Gastroesophageal sphincter (tissue), 4 donors: Measurements from ENCODE around the gene APBA2. TPM values are rescaled to one million over a fixed set of nuclear protein-coding genes. Genes with fewer than 3 reads are reported as not detected.

Experiments used
- ATAC-seq: fragments of 150-250 bp; one replicate; pipeline ENCODE4 v1.9.1; 2016; ENCODE audit warnings: mild to moderate bottlenecking, moderate library complexity
- H3K27ac ChIP-seq, 4 donors: fragments of 200-600 bp; sonication (generic) in 3 of 4; 1 replicate in 3 of 4; 2 replicates in 1 of 4; pipeline ENCODE4 v1.5.1; 2016 to 2019
- H3K27me3 ChIP-seq: fragments of 200-600 bp; sonication (generic); one replicate; pipeline ENCODE4 v1.5.1; 2019
- H3K36me3 ChIP-seq, 2 donors: fragments of 200-600 bp; sonication (generic); one replicate each; pipeline ENCODE4 v1.5.1; 2019; ENCODE audit warnings: control low read depth in 1 of 2
- H3K4me1 ChIP-seq, 3 donors: fragments of 200-600 bp; sonication (generic); 1 replicate in 2 of 3; 2 replicates in 1 of 3; pipeline ENCODE4 v1.5.1; 2016 to 2019; ENCODE audit warnings: control low read depth in 2 of 3
- H3K4me3 ChIP-seq, 2 donors: fragments of 200-600 bp; sonication (generic); one replicate each; pipeline ENCODE4 v1.5.1; 2019; ENCODE audit warnings: mild to moderate bottlenecking in 1 of 2, moderate library complexity in 1 of 2
- H3K9me3 ChIP-seq, 3 donors: fragments of 200-600 bp; sonication (generic); one replicate each; pipeline ENCODE4 v1.5.1; 2017 to 2019; ENCODE audit warnings: control low read depth in 2 of 3
- CTCF ChIP-seq, 4 experiments: fragments of 200-600 bp in 2 of 4; fragments of 450-650 bp in 2 of 4; sonication (generic) in 1 of 4; IDR thresholded peaks; one replicate each; pipeline ENCODE4 v1.5.1; 2017 to 2019; ENCODE audit warnings: antibody characterized with exemption in 4 of 4, mild to moderate bottlenecking in 2 of 4, moderate library complexity in 2 of 4
- EP300 ChIP-seq: sonication (generic); formaldehyde crosslinking; IDR thresholded peaks from one replicate; pipeline ENCODE4 v1.6.1; 2017; ENCODE audit warnings: antibody characterized with exemption, mild to moderate bottlenecking
- POLR2A ChIP-seq, 2 donors: fragments of 450-650 bp; IDR thresholded peaks; one replicate each; pipeline ENCODE4 v1.6.1; 2017; ENCODE audit warnings: antibody characterized with exemption in 2 of 2, mild to moderate bottlenecking in 2 of 2, moderate library complexity in 1 of 2
- POLR2AphosphoS5 ChIP-seq: sonication (generic); formaldehyde crosslinking; IDR thresholded peaks from one replicate; pipeline ENCODE4 v1.6.1; 2017; ENCODE audit warnings: antibody characterized with exemption
- WGBS, 2 donors: methylation state at CpG; one replicate each; pipeline ENCODE4 v1.1.5; 2018; ENCODE audit warnings: low coverage in 1 of 2; 5-methylcytosine and 5-hydroxymethylcytosine counted together
- total RNA-seq, 4 donors: library from RNA; depleted of rRNA; stranded (reverse); fragments of >200 nt; gene quantifications; one replicate each; pipeline ENCODE4 v1.1.0, GENCODE V29; 2016

The APBA2 gene
- total RNA-seq, 4 donors from 2014 or later = 3.1 to 14.9 (median 4.2) TPM

DNA sequence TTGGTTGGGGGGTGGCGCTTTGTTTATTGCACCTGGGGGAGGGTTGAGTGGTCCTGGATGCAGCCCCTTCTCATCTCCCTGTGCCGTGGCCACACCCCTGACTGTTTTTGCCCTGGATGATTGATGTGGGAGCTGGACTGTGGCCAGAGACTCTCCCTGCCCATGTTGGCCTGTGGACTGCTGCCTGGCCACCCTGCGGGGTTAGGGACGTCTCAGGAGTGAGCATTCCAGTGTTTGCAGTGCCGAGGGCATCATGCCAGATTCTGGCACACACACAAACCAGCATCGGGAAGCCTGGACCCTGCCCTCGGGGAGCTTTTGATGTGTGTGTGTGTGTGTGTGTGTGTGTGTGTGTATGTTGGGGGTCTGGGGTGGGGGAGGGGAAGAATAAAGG is 15.8 kb downstream of the APBA2 start:
- no peaks in the 10 kb centered on the region for H3K36me3 ChIP-seq
- H3K4me1 ChIP-seq = no peaks in the 10 kb centered on the region
- WGBS, 2 donors = 0% methylated on average over 2 of the region's 7 CpGs; no CpG with 5 or more reads in 1 of the 2 donors
- no peak overlapping the region for H3K27ac ChIP-seq
- peaks cover 5% of the 10 kb centered on the region for H3K27me3 ChIP-seq
- no peak overlapping the region for H3K4me3 ChIP-seq
- H3K9me3 ChIP-seq = no peaks in the 10 kb centered on the region
- no peak for ATAC-seq
- TF ChIP-seq CTCF (IDR thresholded peaks at IDR 0.05) (no peak), POLR2AphosphoS5 (no peak), POLR2A (IDR thresholded peaks at IDR 0.05) (no peak)

DNA sequence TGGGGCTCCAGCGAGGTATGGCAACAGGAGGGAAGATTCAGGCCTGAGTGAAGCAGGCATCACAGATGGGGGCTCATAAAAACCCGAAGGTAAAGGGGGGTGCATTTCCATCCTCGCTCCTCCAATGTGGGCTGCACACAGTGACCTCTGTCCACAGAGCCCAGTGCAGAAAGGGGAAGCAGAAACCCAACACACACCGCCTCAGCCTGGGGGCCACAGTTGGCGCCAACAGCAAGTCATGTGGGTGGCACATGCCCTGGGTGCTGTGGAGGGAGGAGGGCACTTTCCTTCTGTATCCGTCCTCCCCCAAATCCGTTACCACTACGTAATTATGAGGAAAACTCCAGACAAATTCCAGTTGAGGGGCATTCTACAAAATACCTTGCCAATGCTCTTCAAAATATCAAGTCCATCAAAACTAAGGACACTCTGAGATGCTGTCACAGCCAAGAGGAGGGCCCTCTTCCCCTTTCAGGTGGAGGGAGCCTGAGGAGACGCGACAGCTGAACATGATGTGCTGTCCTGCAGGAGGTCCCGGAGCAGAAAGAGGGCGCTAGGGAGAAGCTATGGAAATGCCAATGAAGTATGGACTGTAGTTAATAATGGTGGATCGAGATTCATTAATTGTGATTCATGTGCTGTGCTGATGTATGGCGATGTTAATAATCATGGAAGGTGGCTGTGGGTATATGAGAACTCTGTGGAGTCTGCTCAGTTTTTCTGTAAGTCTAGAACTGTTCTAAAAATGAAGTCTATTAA is 16.4 kb downstream of the APBA2 start:
- TF ChIP-seq EP300 (no peak), CTCF (IDR thresholded peaks at IDR 0.05) (no peak), POLR2A (IDR thresholded peaks at IDR 0.05) (no peak), POLR2AphosphoS5 (no peak)
- H3K27me3 ChIP-seq = peaks cover 5% of the 10 kb centered on the region
- H3K9me3 ChIP-seq = no peaks in the 10 kb centered on the region
- WGBS, 2 donors = 89 to 100% methylated on average over 2 to 7 of the region's 14 CpGs
- ATAC-seq = no peak
- no peaks in the 10 kb centered on the region for H3K4me1 ChIP-seq
- H3K36me3 ChIP-seq = no peaks in the 10 kb centered on the region
- H3K4me3 ChIP-seq = no peak overlapping the region
- no peak overlapping the region for H3K27ac ChIP-seq

- 98% methylated on average over 4 of the region's 5 CpGs; no CpG with 5 or more reads in 1 of the 2 donors for WGBS, 2 donors
- Histone ChIP-seq H3K27me3 (peaks cover 5% of the 10 kb centered on the region), H3K27ac (no peak overlapping the region), H3K9me3 (no peaks in the 10 kb centered on the region), H3K4me1 (no peaks in the 10 kb centered on the region), H3K36me3 (no peaks in the 10 kb centered on the region), H3K4me3 (no peak overlapping the region)
- TF ChIP-seq POLR2A (IDR thresholded peaks at IDR 0.05) = no peak
- no peak for TF ChIP-seq POLR2AphosphoS5
- TF ChIP-seq CTCF (IDR thresholded peaks at IDR 0.05) = no peak
- no peak for TF ChIP-seq EP300
- ATAC-seq = no peak
These were observed 17.1 kb downstream of the APBA2 start for GRCh38 chr15:28902856-28903255.

- 90 to 94% methylated on average over 2 of the region's 8 CpGs for WGBS, 2 donors
- H3K9me3 ChIP-seq = no peaks in the 10 kb centered on the region
- H3K36me3 ChIP-seq = no peaks in the 10 kb centered on the region
- H3K4me3 ChIP-seq = no peak overlapping the region
- no peak overlapping the region for H3K27ac ChIP-seq
- H3K27me3 ChIP-seq = peaks cover 5% of the 10 kb centered on the region
- no peak for ATAC-seq
- no peak for TF ChIP-seq POLR2A (IDR thresholded peaks at IDR 0.05)
- TF ChIP-seq POLR2AphosphoS5 = no peak
- no peak for TF ChIP-seq EP300
- no peak for TF ChIP-seq CTCF (IDR thresholded peaks at IDR 0.05)
- no peaks in the 10 kb centered on the region for H3K4me1 ChIP-seq
These were observed 17.8 kb downstream of the APBA2 start for GRCh38 chr15:28903555-28903954.

- Histone ChIP-seq H3K27ac (no peak overlapping the region), H3K4me1 (no peaks in the 10 kb centered on the region), H3K27me3 (peaks cover 5% of the 10 kb centered on the region), H3K9me3 (no peaks in the 10 kb centered on the region), H3K4me3 (no peak overlapping the region), H3K36me3 (no peaks in the 10 kb centered on the region)
- ATAC-seq = no peak
- TF ChIP-seq EP300 (no peak), POLR2A (IDR thresholded peaks at IDR 0.05) (no peak), CTCF (IDR thresholded peaks at IDR 0.05) (no peak), POLR2AphosphoS5 (no peak)
- WGBS, 2 donors = 46 to 66% methylated on average over 3 to 8 of the region's 9 CpGs
These were observed 18.2 kb downstream of the APBA2 start for GRCh38 chr15:28904003-28904402.
